IPS-NIHi11 (cell line): ENCODE results near the gene EPG5.
"Not testable (repeated sequence)": the region's sequence is repeated elsewhere in the genome, so short reads cannot be mapped to it uniquely, and the experiment has no call there.

Experiments used
- DNase-seq: peaks from one replicate; pipeline ENCODE4 v3.0.0; 2012; ENCODE audit warnings: mixed read lengths, low spot score

The EPG5 gene

GRCh38 chr18:45976566-45976965 lies 9.4 kb upstream of the EPG5 start:
- no peak for DNase-seq

GRCh38 chr18:45974088-45974536 lies 7.0 kb upstream of the EPG5 start:
- peak; percentile 37 for DNase-seq

GRCh38 chr18:45964913-45965312 lies 2.2 kb downstream of the EPG5 start:
- not testable (repeated sequence) for DNase-seq

- no peak for DNase-seq
Observed at GRCh38 chr18:45962866-45963265, 4.3 kb downstream of the EPG5 start.

GRCh38 chr18:45962461-45962860 lies 4.7 kb downstream of the EPG5 start:
- DNase-seq, result no peak

- DNase-seq, result not testable (repeated sequence)
Observed at GRCh38 chr18:45959484-45959883, 7.6 kb downstream of the EPG5 start.

GRCh38 chr18:45958730-45959129 lies 8.4 kb downstream of the EPG5 start:
- no peak for DNase-seq

GRCh38 chr18:45958027-45958426 lies 9.1 kb downstream of the EPG5 start:
- no peak for DNase-seq

- peak; percentile 16 for DNase-seq
Observed at GRCh38 chr18:45957100-45957499, 10.0 kb downstream of the EPG5 start.

GRCh38 chr18:45954070-45954934 lies 12.8 kb downstream of the EPG5 start:
- no peak for DNase-seq

- DNase-seq, result no peak
Observed at GRCh38 chr18:45951016-45951714, 16.0 kb downstream of the EPG5 start.

- no peak for DNase-seq
Observed at GRCh38 chr18:45945669-45946068, 21.5 kb downstream of the EPG5 start.

GRCh38 chr18:45940724-45941123 lies 26.4 kb downstream of the EPG5 start:
- DNase-seq, result no peak

GRCh38 chr18:45939236-45939635 lies 27.9 kb downstream of the EPG5 start:
- no peak for DNase-seq

GRCh38 chr18:45938488-45938935 lies 28.6 kb downstream of the EPG5 start:
- no peak for DNase-seq

- no peak for DNase-seq
Observed at GRCh38 chr18:45935591-45936335, 31.4 kb downstream of the EPG5 start.

GRCh38 chr18:45932708-45933107 lies 34.4 kb downstream of the EPG5 start:
- no peak for DNase-seq

GRCh38 chr18:45930963-45931362 lies 36.2 kb downstream of the EPG5 start:
- no peak for DNase-seq

- DNase-seq, result no peak
Observed at GRCh38 chr18:45926691-45927090, 40.4 kb downstream of the EPG5 start.

- DNase-seq, result no peak
Observed at GRCh38 chr18:45926085-45926484, 41.0 kb downstream of the EPG5 start.

- no peak for DNase-seq
Observed at GRCh38 chr18:45923138-45923537, 44.0 kb downstream of the EPG5 start.

GRCh38 chr18:45920367-45920766 lies 46.8 kb downstream of the EPG5 start:
- DNase-seq, result no peak
